HCT116 (cell line): ENCODE measurements around the gene PIM3. TPM values are rescaled to one million over a fixed set of nuclear protein-coding genes. Genes with fewer than 3 reads are reported as not detected.
A peak's percentile ranks its signal among the peaks of the same experiment; 100 is the strongest.

Experiments used
- ATAC-seq: fragments of 200-7000 bp; cut with Tn5 transposase; 2 replicates; pipeline ENCODE4 v1.9.1; 2020; ENCODE audit warnings: mild to moderate bottlenecking, moderate library complexity
- BruUV-seq: library from RNA; stranded (reverse); fragments of 400-500 nt; replicated peaks from 2 replicates; lab custom pipeline; 2021; lab: Mats Ljungman, UMichigan
- CTCF ChIA-PET: fragments of 300-600 bp; sonication (Branson Sonifier 250); formaldehyde crosslinking; loops from one replicate; lab custom pipeline; 2021; ENCODE audit warnings: antibody characterized with exemption; lab: Charles Lee
- POLR2A ChIA-PET: fragments of 300-600, 350-600 bp; sonication (Branson Sonifier 250); formaldehyde crosslinking; loops from one replicate; lab custom pipeline; 2021; ENCODE audit warnings: antibody characterized with exemption; lab: Charles Lee
- RAD21 ChIA-PET, 2 experiments: fragments of 300-600 bp; sonication (Branson Sonifier 250); formaldehyde crosslinking; loops; one replicate each; lab custom pipeline; 2023; ENCODE audit warnings: low total read pairs in 2 of 2; ENCODE audit not compliant: uncharacterized antibody in 2 of 2, unreplicated experiment in 2 of 2, low non-redundant PET in 1 of 2; lab: Charles Lee
- DNase-seq: peaks from one replicate; pipeline ENCODE4 v3.0.0-alpha.2; 2010; ENCODE audit warnings: low read depth, low spot score
- H2AFZ ChIP-seq: fragments of 200-600 bp; shearing (Covaris generic), sonication (generic); 2 replicates; pipeline ENCODE4 v1.6.1; 2017; ENCODE audit warnings: low read depth, mixed run types, mixed read lengths, antibody characterized with exemption, low read length; ENCODE audit not compliant: poor library complexity, severe bottlenecking
- H3K27ac ChIP-seq: 2 replicates; pipeline ENCODE4 v1.5.1; 2012; ENCODE audit warnings: low read depth, low read length
- H3K27me3 ChIP-seq: fragments of 200-600 bp; sonication (generic); 2 replicates; pipeline ENCODE4 v1.6.1; 2016; ENCODE audit warnings: mixed run types, low read length, mixed read lengths; ENCODE audit not compliant: insufficient read depth
- H3K36me3 ChIP-seq, 2 experiments: fragments of 200-500 bp in 1 of 2; fragments of 200-600 bp in 1 of 2; sonication (Bioruptor generic) in 1 of 2; sonication (generic) in 1 of 2; 2 replicates each; pipeline versions ENCODE4 v1.5.1 to v1.6.1; 2014 to 2016; ENCODE audit warnings: low read length in 2 of 2, inconsistent platforms in 1 of 2, mixed read lengths in 1 of 2, mixed run types in 1 of 2; ENCODE audit not compliant: insufficient read depth in 2 of 2, control insufficient read depth in 1 of 2
- H3K4me1 ChIP-seq, 2 experiments: fragments of 200-600 bp in 1 of 2; sonication (generic) in 1 of 2; 2 replicates each; pipeline versions ENCODE4 v1.5.1 to v1.6.1; 2012 to 2017; ENCODE audit warnings: low read length in 2 of 2, inconsistent platforms in 1 of 2, mild to moderate bottlenecking in 1 of 2, mixed read lengths in 1 of 2, mixed run types in 1 of 2, moderate library complexity in 1 of 2; ENCODE audit not compliant: insufficient read depth in 2 of 2, control insufficient read depth in 1 of 2
- H3K4me2 ChIP-seq: fragments of 200-600 bp; sonication (generic); 2 replicates; pipeline ENCODE4 v1.6.1; 2017; ENCODE audit warnings: mixed run types, low read length, mixed read lengths
- H3K4me3 ChIP-seq, 2 experiments: fragments of 200-600 bp in 1 of 2; sonication (generic) in 1 of 2; replicated peaks in 1 of 2; 2 replicates each; pipeline ENCODE4 v1.5.1; 2011 to 2016; ENCODE audit warnings: low read length in 2 of 2, control low read depth in 1 of 2, low read depth in 1 of 2, mild to moderate bottlenecking in 1 of 2, mixed read lengths in 1 of 2, mixed run types in 1 of 2
- H3K79me2 ChIP-seq: fragments of 200-600 bp; sonication (generic); 2 replicates; pipeline ENCODE4 v1.6.1; 2017; ENCODE audit warnings: mild to moderate bottlenecking, mixed run types, low read length, moderate library complexity, mixed read lengths; ENCODE audit not compliant: insufficient read depth
- H3K9ac ChIP-seq: fragments of 200-600 bp; sonication (generic); 2 replicates; pipeline ENCODE4 v1.6.1; 2016; ENCODE audit warnings: low read length, mixed read lengths
- H3K9me2 ChIP-seq: fragments of 200-600 bp; sonication (generic), shearing (Covaris generic); 2 replicates; pipeline ENCODE4 v1.6.1; 2017; ENCODE audit warnings: mixed run types, mild to moderate bottlenecking, moderate library complexity; ENCODE audit not compliant: insufficient read depth
- H3K9me3 ChIP-seq, 2 experiments: fragments of 200-500 bp in 1 of 2; fragments of 200-600 bp in 1 of 2; sonication (Bioruptor generic) in 1 of 2; sonication (generic) in 1 of 2; 2 replicates each; pipeline ENCODE4 v1.6.1; 2014 to 2017; ENCODE audit warnings: low read length in 2 of 2, mixed read lengths in 2 of 2, inconsistent platforms in 1 of 2, low read depth in 1 of 2, mild to moderate bottlenecking in 1 of 2, mixed run types in 1 of 2, moderate library complexity in 1 of 2; ENCODE audit not compliant: control insufficient read depth in 1 of 2, insufficient read depth in 1 of 2
- H4K20me1 ChIP-seq: fragments of 200-600 bp; sonication (generic), shearing (Covaris generic); 2 replicates; pipeline ENCODE4 v1.6.1; 2017; ENCODE audit warnings: mixed run types, mild to moderate bottlenecking, moderate library complexity; ENCODE audit not compliant: insufficient read depth
- CEBPB ChIP-seq: IDR thresholded peaks from 2 replicates; pipeline ENCODE4 v1.6.1; 2012; ENCODE audit warnings: low read depth
- CTCF ChIP-seq, 3 experiments: fragments of 200-600 bp in 1 of 3; sonication (generic) in 1 of 3; IDR thresholded peaks in 2 of 3; conservative IDR thresholded peaks in 1 of 3; 2 replicates each; pipeline ENCODE4 v1.5.1; 2012 to 2017; ENCODE audit warnings: low read depth in 2 of 3, low read length in 2 of 3, antibody characterized with exemption in 1 of 3, borderline replicate concordance in 1 of 3, control low read depth in 1 of 3, mild to moderate bottlenecking in 1 of 3, mixed read lengths in 1 of 3, mixed run types in 1 of 3, moderate library complexity in 1 of 3; ENCODE audit not compliant: insufficient read depth in 1 of 3
- EGR1 ChIP-seq: IDR thresholded peaks from 2 replicates; pipeline ENCODE4 v1.6.1; 2012; ENCODE audit warnings: low read depth
- ELF1 ChIP-seq: IDR thresholded peaks from 2 replicates; pipeline ENCODE4 v1.6.1; 2012; ENCODE audit warnings: low read depth, borderline replicate concordance
- EZH2 ChIP-seq: fragments of 200-600 bp; sonication (generic); IDR thresholded peaks from 2 replicates; pipeline ENCODE4 v1.6.1; 2017; ENCODE audit warnings: antibody characterized with exemption, mixed run types
- FOSL1 ChIP-seq: IDR thresholded peaks from 2 replicates; pipeline ENCODE4 v1.6.1; 2012; ENCODE audit warnings: low read depth
- JUND ChIP-seq: IDR thresholded peaks from 2 replicates; pipeline ENCODE4 v1.6.1; 2012
- MAX ChIP-seq: IDR thresholded peaks from 2 replicates; pipeline ENCODE4 v1.6.1; 2012
- POLR2A ChIP-seq: IDR thresholded peaks from 2 replicates; pipeline ENCODE4 v1.7.0; 2011; ENCODE audit warnings: borderline replicate concordance; ENCODE audit not compliant: insufficient read depth, insufficient read length; ENCODE audit errors: extremely low read depth
- POLR2AphosphoS5 ChIP-seq: IDR thresholded peaks from 2 replicates; pipeline ENCODE4 v1.6.1; 2011; ENCODE audit warnings: mild to moderate bottlenecking, low read depth, low read length, moderate library complexity
- SRF ChIP-seq: IDR thresholded peaks from 2 replicates; pipeline ENCODE4 v1.6.1; 2012; ENCODE audit warnings: low read depth
- TCF7L2 ChIP-seq: IDR thresholded peaks from 2 replicates; pipeline ENCODE4 v1.7.0; 2011; ENCODE audit warnings: borderline replicate concordance, inconsistent platforms; ENCODE audit not compliant: insufficient read depth, insufficient read length; ENCODE audit errors: extremely low read depth
- ZNF274 ChIP-seq: fragments of 200-500 bp; sonication (Bioruptor generic); IDR thresholded peaks from 2 replicates; pipeline ENCODE4 v1.6.1; 2014; ENCODE audit warnings: mild to moderate bottlenecking, low read depth, low read length, inconsistent platforms
- intact Hi-C: fragments of 100-400 bp; cut with micrococcal nuclease; formaldehyde crosslinking; loops from 2 replicates; pipeline ENCODE4 v1.10.0; 2022
- total RNA-seq: library from RNA; stranded (reverse); gene quantifications from one replicate; pipeline ENCODE4 v1.2.1, GENCODE V29; 2021; ENCODE audit not compliant: unreplicated experiment
- TF ChIP-seq, protein P1 (sequence below): IDR thresholded peaks from 2 replicates; pipeline ENCODE4 v1.6.1; 2012; ENCODE audit warnings: low read depth

The PIM3 gene
- total RNA-seq, 1 experiment from 2014 or later, result 116 TPM

- no peak for TF ChIP-seq CTCF (IDR thresholded peaks at IDR 0.05 in 2 of 3, conservative IDR thresholded peaks at IDR 0.05 in 1 of 3; ENCODE audit: borderline replicate concordance in 1 of 3, insufficient read depth in 1 of 3, low read depth in 2 of 3, low read length in 2 of 3)
Observed at GRCh38 chr22:49941507-49942316, 18.9 kb upstream of the PIM3 start (continued).

GRCh38 chr22:49942565-49943404, 17.8 kb upstream of the PIM3 start:
- no peaks in the 10 kb centered on the region for H3K79me2 ChIP-seq
- no peak overlapping the region for H2AFZ ChIP-seq
- no peak overlapping the region for H3K4me3 ChIP-seq
- no TSS peak for BruUV-seq
- H3K4me2 ChIP-seq, result no peak overlapping the region
- H3K4me1 ChIP-seq, result peaks cover 8 to 17% of the 10 kb centered on the region in 2 experiments
- H3K9me3 ChIP-seq, result no peaks in the 10 kb centered on the region
- H3K9ac ChIP-seq, result no peak overlapping the region
- H3K27me3 ChIP-seq, result no peaks in the 10 kb centered on the region
- ChIA-PET RAD21 (no interaction called here), POLR2A (interaction anchor here (1.1 kb wide), 1 partner anchor 28 kb away, joined by 3 read pairs; no protein-coding TSS in a partner anchor), CTCF (no interaction called here)
- ATAC-seq (peak; percentile 29), DNase-seq (no peak)
- no peaks in the 10 kb centered on the region for H3K9me2 ChIP-seq
- no peak overlapping the region; the same call in 1 of the 2 replicates for H3K27ac ChIP-seq
- H3K36me3 ChIP-seq, result no peaks in the 10 kb centered on the region
- intact Hi-C loops, result no loop called here
- H4K20me1 ChIP-seq, result no peaks in the 10 kb centered on the region
- TF ChIP-seq, protein P1, sequence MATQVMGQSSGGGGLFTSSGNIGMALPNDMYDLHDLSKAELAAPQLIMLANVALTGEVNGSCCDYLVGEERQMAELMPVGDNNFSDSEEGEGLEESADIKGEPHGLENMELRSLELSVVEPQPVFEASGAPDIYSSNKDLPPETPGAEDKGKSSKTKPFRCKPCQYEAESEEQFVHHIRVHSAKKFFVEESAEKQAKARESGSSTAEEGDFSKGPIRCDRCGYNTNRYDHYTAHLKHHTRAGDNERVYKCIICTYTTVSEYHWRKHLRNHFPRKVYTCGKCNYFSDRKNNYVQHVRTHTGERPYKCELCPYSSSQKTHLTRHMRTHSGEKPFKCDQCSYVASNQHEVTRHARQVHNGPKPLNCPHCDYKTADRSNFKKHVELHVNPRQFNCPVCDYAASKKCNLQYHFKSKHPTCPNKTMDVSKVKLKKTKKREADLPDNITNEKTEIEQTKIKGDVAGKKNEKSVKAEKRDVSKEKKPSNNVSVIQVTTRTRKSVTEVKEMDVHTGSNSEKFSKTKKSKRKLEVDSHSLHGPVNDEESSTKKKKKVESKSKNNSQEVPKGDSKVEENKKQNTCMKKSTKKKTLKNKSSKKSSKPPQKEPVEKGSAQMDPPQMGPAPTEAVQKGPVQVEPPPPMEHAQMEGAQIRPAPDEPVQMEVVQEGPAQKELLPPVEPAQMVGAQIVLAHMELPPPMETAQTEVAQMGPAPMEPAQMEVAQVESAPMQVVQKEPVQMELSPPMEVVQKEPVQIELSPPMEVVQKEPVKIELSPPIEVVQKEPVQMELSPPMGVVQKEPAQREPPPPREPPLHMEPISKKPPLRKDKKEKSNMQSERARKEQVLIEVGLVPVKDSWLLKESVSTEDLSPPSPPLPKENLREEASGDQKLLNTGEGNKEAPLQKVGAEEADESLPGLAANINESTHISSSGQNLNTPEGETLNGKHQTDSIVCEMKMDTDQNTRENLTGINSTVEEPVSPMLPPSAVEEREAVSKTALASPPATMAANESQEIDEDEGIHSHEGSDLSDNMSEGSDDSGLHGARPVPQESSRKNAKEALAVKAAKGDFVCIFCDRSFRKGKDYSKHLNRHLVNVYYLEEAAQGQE, result no peak
- no peak for TF ChIP-seq JUND
- no peak for TF ChIP-seq CTCF (IDR thresholded peaks at IDR 0.05 in 2 of 3, conservative IDR thresholded peaks at IDR 0.05 in 1 of 3; ENCODE audit: borderline replicate concordance in 1 of 3, insufficient read depth in 1 of 3, low read depth in 2 of 3, low read length in 2 of 3)
- TF ChIP-seq CEBPB, result no peak
- no peak for TF ChIP-seq ZNF274
- TF ChIP-seq EGR1, result no peak
- TF ChIP-seq EZH2, result no peak
- no peak for TF ChIP-seq ELF1
- no peak for TF ChIP-seq POLR2AphosphoS5
- TF ChIP-seq POLR2A, result no peak
- no peak for TF ChIP-seq MAX
- no peak for TF ChIP-seq SRF
- no peak for TF ChIP-seq FOSL1
- no peak for TF ChIP-seq TCF7L2
